Pancreas (tissue), 10 donors: Measurements from ENCODE around the gene PAMR1. TPM values are rescaled to one million over a fixed set of nuclear protein-coding genes. Genes with fewer than 3 reads are reported as not detected.

ENCODE experiments used
- ATAC-seq, 4 donors: fragments of 200-7000 bp; cut with Tn5 transposase; one replicate each; pipeline versions ENCODE4 v1.8.0 to v1.9.1; 2020; ENCODE audit warnings: mild to moderate bottlenecking in 4 of 4, moderate library complexity in 4 of 4
- DNase-seq, 6 donors: peaks; one replicate each; pipeline ENCODE4 v3.0.0-alpha.2; 2020
- FAIRE-seq: peaks from 2 replicates; lab custom pipeline; 2012; peaks lifted over from hg19 to GRCh38; lab: Jason Lieb, UNC
- H3K27ac ChIP-seq, 4 donors: fragments of 200-600 bp; sonication (generic); 1 replicate in 3 of 4; 2 replicates in 1 of 4; pipeline versions ENCODE4 v1.5.0 to v1.8.0; 2020
- H3K27me3 ChIP-seq, 4 donors: fragments of 200-600 bp; one replicate each; pipeline ENCODE4 v1.8.0; 2021
- H3K36me3 ChIP-seq, 3 donors: fragments of 200-600 bp; sonication (generic) in 1 of 3; one replicate each; pipeline versions ENCODE4 v1.5.0 to v1.8.0; 2020 to 2021
- H3K4me1 ChIP-seq, 3 donors: fragments of 200-600 bp; one replicate each; pipeline ENCODE4 v1.8.0; 2021
- H3K4me3 ChIP-seq, 4 donors: fragments of 200-600 bp; sonication (generic) in 2 of 4; one replicate each; pipeline versions ENCODE4 v1.5.0 to v1.8.0; 2020 to 2021
- H3K9me3 ChIP-seq, 4 donors: fragments of 200-600 bp; one replicate each; pipeline ENCODE4 v1.8.0; 2021
- WGBS, 2 donors: extraction: QIAGEN DNeasy Blood & Tissue Kit; methylation state at CpG; one replicate each; pipeline ENCODE4 v1.1.7; 2013; 5-methylcytosine and 5-hydroxymethylcytosine counted together
- intact Hi-C, 3 donors: fragments of 100-400 bp; cut with DNase I; formaldehyde crosslinking; loops; one replicate each; pipeline versions ENCODE4 v1.11.1 to v1.14.2; 2022
- polyA plus RNA-seq, 2 donors: library from polyadenylated mRNA; stranded (reverse); fragments of 200-250 nt; gene quantifications; one replicate each; pipeline ENCODE4 v1.2.3, GENCODE V29; 2013
- total RNA-seq, 6 donors: library from RNA; stranded (reverse); fragmentation: NEBNext Ultra II Directional in 4 of 6; extraction: Animal tissue kit (Norgen Biotek cat#: 25700) in 4 of 6; gene quantifications; one replicate each; pipeline versions ENCODE4 v1.2.1 to v1.2.4, GENCODE V29; 2021 to 2023
- TF ChIP-seq, protein P1 (sequence below), 4 donors: fragments of 200-600 bp; sonication (generic) in 3 of 4; IDR thresholded peaks; one replicate each; pipeline versions ENCODE4 v1.5.0 to v1.8.0; 2021; ENCODE audit warnings: antibody characterized with exemption in 4 of 4
- donor health status: healthy with polysubstance abuse.
- donor health status: DM: no; HTN: no; CAD: no; lungs with moderate emphysema.
- donor health status: DM: no; HTN: no; CAD: no.
- donor health status: control.
- donor health status: control.
- donor health status: Bipolar disorder and iron deficiency.
- donor health status: DM: yes; HTN: yes; CAD: no.
- donor health status: DM: no; HTN: no; CAD: no.
- donor health status: DM: no; HTN: no; CAD: no.
- donor health status: DM: yes; HTN: yes; CAD: no.

The PAMR1 gene
- total and polyA plus RNA-seq, 8 donors, result 0.42 to 4.8 (median 1.3) TPM

DNA sequence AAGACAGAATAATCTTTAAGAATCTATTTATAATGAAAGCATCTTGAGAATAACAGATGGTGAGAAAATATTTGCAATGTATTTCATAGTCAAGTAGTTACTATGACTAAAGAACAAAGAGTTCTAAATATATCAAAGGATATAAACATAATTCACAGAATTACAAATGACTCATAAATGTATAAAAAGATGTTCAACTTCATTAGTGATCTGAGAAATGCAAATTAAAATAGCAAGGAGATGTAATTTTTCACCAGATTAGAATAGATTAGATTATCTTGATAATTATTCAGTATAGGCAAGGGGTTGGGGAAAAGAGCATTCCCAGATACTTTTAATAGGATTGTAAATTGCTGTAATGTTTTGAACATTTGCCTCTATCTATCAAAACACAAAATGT, 30.1 kb upstream of the PAMR1 start:
- no peak for FAIRE-seq
- no peak overlapping the region for H3K4me3 ChIP-seq
- TF ChIP-seq, protein P1, sequence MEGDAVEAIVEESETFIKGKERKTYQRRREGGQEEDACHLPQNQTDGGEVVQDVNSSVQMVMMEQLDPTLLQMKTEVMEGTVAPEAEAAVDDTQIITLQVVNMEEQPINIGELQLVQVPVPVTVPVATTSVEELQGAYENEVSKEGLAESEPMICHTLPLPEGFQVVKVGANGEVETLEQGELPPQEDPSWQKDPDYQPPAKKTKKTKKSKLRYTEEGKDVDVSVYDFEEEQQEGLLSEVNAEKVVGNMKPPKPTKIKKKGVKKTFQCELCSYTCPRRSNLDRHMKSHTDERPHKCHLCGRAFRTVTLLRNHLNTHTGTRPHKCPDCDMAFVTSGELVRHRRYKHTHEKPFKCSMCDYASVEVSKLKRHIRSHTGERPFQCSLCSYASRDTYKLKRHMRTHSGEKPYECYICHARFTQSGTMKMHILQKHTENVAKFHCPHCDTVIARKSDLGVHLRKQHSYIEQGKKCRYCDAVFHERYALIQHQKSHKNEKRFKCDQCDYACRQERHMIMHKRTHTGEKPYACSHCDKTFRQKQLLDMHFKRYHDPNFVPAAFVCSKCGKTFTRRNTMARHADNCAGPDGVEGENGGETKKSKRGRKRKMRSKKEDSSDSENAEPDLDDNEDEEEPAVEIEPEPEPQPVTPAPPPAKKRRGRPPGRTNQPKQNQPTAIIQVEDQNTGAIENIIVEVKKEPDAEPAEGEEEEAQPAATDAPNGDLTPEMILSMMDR (IDR thresholded peaks at IDR 0.05), result no peak
- ATAC-seq, result no peak
- H3K27me3 ChIP-seq, result no peaks in the 10 kb centered on the region
- DNase-seq, result no peak
- no peaks in the 10 kb centered on the region for H3K36me3 ChIP-seq
- no peaks in the 10 kb centered on the region for H3K9me3 ChIP-seq
- H3K4me1 ChIP-seq, result no peaks in the 10 kb centered on the region
- no peak overlapping the region for H3K27ac ChIP-seq
- intact Hi-C loops, result no loop called here

DNA sequence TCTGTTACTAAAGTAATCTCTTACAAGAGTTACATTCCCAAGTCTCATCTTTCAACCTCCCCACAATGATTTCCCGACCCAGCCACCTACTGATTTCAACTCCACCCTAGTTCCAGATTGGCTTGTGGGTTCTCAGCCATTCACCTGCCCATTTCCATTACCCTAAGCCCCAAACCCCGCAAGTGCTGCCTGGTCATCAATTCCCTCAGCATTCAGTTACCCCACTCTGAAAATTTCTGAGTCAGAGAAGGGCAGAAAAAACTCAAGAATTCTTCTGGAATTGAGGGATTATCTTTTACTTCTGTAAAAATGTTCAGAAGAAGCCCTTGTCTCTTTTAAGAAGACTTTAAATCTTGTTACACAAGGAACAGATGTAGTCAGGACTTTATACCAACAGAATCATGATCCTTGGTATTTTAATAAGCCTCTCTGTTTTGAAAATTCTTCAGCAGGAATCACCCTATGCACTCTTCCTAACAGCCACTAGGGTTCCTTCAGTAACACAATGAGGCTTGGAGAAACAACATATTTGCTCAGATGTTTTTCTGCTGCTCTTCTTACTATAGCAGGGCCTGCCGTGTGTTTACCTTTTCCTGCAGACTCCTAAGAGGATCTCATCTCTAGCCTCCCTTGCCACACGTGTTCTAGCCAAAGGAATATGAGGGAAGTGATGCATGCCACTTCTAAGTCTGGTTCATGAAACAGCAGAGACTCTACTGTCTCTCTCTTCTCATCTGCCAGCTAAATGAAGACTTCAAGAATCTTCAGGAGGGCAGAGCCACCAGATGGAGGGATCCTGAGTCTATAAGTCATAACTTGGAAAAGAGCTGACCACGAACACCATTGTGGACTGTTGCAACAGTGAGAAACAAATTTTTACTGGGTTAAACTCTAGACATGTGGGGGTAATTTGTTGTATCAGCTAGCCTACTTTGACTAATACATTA, 29.3 kb upstream of the PAMR1 start:
- intact Hi-C loops, result no loop called here
- no peak for ATAC-seq
- WGBS, 2 donors, result 58 to 65% methylated on average over 5 of the region's 5 CpGs
- FAIRE-seq, result no peak
- no peak for DNase-seq
- H3K27me3 ChIP-seq, result no peaks in the 10 kb centered on the region
- no peaks in the 10 kb centered on the region for H3K4me1 ChIP-seq
- no peaks in the 10 kb centered on the region for H3K36me3 ChIP-seq
- TF ChIP-seq, protein P1 (IDR thresholded peaks at IDR 0.05), result no peak
- no peak overlapping the region for H3K27ac ChIP-seq
- no peak overlapping the region for H3K4me3 ChIP-seq
- no peaks in the 10 kb centered on the region for H3K9me3 ChIP-seq

DNA sequence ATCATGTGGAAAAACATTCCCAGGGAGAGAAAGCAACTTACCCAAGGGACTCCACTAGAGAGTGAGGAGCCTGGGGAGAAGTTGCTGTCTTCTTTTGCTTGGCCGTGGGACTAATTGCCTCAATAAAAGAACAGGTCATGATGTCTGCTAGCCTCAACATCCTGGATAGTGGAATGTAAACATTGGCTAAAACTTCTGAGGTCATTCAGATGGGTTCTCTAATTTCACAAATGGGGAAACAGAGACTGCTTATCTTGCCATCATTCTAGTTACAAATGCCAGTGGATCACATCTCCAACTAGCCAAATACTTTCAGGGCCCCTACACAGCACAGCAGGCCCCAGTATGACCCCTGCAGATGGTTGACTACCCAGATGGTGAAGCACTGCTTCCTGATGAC, 28.4 kb upstream of the PAMR1 start:
- ATAC-seq, result no peak
- no peak for DNase-seq
- Histone ChIP-seq H3K4me3 (no peak overlapping the region), H3K4me1 (no peaks in the 10 kb centered on the region), H3K9me3 (no peaks in the 10 kb centered on the region), H3K36me3 (no peaks in the 10 kb centered on the region), H3K27ac (no peak overlapping the region), H3K27me3 (no peaks in the 10 kb centered on the region)
- intact Hi-C loops, result no loop called here
- no peak for FAIRE-seq
- TF ChIP-seq, protein P1 (IDR thresholded peaks at IDR 0.05), result no peak
- 65 to 75% methylated on average over 1 of the region's 1 CpG for WGBS, 2 donors

DNA sequence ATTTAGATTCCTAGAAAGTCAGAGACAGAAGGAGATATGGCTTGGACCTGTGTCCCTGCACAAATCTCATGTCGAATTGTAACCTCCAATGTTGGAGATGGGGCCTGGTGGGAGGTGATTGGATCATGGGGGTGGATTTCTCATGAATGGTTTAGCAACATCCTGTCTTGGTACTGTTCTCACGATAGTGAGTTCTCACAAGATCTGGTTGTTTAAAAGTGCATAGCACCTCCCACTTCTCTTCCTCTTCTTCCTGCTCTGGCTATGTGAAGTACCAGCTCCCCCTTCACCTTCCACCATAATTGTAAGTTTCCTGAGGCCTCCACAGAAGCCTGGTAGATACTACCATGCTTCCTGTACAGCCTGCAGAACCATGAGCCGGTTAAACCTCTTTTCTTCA, 27.6 kb upstream of the PAMR1 start:
- H3K4me3 ChIP-seq, result no peak overlapping the region
- H3K4me1 ChIP-seq, result no peaks in the 10 kb centered on the region
- 77 to 83% methylated on average over 3 of the region's 3 CpGs for WGBS, 2 donors
- no peaks in the 10 kb centered on the region for H3K27me3 ChIP-seq
- intact Hi-C loops, result no loop called here
- H3K27ac ChIP-seq, result no peak overlapping the region
- ATAC-seq, result no peak
- H3K9me3 ChIP-seq, result no peaks in the 10 kb centered on the region
- no peak for FAIRE-seq
- no peaks in the 10 kb centered on the region for H3K36me3 ChIP-seq
- TF ChIP-seq, protein P1 (IDR thresholded peaks at IDR 0.05), result no peak
- no peak for DNase-seq

DNA sequence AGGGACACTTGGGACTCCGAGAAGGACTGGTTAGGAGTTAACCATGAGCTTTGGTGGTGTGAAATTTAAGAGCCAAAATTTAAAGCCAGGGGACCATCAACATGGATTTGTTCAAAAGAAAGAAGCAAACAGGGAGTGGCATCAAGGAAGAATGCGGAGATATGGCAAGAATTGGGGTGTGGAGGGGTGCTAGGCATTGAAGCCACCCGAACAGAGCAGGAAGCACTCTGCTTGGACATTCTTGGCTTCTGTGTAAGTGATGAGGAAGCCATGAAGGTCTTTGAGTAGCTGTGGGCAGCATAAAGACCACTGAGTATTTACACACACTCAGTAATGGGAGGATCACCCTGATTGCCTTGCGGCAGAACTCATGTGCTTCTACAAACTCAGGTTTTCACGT, 27.2 kb upstream of the PAMR1 start:
- 93 to 94% methylated on average over 5 of the region's 5 CpGs for WGBS, 2 donors
- no peak for ATAC-seq
- TF ChIP-seq, protein P1 (IDR thresholded peaks at IDR 0.05), result no peak
- DNase-seq, result no peak
- intact Hi-C loops, result no loop called here
- H3K27me3 ChIP-seq, result no peaks in the 10 kb centered on the region
- H3K27ac ChIP-seq, result no peak overlapping the region
- no peaks in the 10 kb centered on the region for H3K36me3 ChIP-seq
- FAIRE-seq, result no peak
- H3K4me1 ChIP-seq, result no peaks in the 10 kb centered on the region
- no peaks in the 10 kb centered on the region for H3K9me3 ChIP-seq
- no peak overlapping the region for H3K4me3 ChIP-seq
